ENCODE results near the gene EXOSC2.

The EXOSC2 gene

DNA sequence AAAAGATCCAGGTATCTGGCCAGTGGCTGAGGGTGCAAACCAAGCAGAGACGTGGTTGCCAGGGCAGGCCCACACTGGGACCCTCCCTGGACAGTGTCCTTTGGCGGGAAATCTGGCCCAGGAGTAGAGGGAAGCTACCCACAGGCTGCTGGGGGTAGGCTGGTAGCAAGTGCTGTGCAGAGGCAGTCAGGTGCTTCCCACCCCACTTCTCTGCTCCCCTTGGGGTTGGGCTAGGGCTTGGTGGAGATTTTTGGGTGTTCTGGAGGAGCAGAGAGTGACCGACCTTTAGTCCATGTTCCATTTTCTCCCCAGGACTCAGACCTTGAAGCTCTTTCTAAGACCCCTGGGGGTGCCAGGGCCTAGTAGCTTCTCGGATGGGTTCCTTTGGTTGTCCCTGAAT, 23.6 kb upstream of the EXOSC2 start:
- H3K4me3 ChIP-seq (replicated peaks; ENCODE audit: low read depth, low read length) = no peak overlapping the region
- no peaks in the 10 kb centered on the region for H3K36me3 ChIP-seq (ENCODE audit: control insufficient read depth, insufficient read depth, low read length)
- no peak for DNase-seq (ENCODE audit: extremely low read depth, insufficient read length)
- peaks cover 1% of the 10 kb centered on the region for H3K27me3 ChIP-seq (replicated peaks; ENCODE audit: control insufficient read depth, insufficient read depth, low read length)
- TF ChIP-seq, protein P1, sequence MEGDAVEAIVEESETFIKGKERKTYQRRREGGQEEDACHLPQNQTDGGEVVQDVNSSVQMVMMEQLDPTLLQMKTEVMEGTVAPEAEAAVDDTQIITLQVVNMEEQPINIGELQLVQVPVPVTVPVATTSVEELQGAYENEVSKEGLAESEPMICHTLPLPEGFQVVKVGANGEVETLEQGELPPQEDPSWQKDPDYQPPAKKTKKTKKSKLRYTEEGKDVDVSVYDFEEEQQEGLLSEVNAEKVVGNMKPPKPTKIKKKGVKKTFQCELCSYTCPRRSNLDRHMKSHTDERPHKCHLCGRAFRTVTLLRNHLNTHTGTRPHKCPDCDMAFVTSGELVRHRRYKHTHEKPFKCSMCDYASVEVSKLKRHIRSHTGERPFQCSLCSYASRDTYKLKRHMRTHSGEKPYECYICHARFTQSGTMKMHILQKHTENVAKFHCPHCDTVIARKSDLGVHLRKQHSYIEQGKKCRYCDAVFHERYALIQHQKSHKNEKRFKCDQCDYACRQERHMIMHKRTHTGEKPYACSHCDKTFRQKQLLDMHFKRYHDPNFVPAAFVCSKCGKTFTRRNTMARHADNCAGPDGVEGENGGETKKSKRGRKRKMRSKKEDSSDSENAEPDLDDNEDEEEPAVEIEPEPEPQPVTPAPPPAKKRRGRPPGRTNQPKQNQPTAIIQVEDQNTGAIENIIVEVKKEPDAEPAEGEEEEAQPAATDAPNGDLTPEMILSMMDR (IDR thresholded peaks at IDR 0.05; ENCODE audit: insufficient read depth, low read length, poor library complexity, severe bottlenecking) = no peak

DNA sequence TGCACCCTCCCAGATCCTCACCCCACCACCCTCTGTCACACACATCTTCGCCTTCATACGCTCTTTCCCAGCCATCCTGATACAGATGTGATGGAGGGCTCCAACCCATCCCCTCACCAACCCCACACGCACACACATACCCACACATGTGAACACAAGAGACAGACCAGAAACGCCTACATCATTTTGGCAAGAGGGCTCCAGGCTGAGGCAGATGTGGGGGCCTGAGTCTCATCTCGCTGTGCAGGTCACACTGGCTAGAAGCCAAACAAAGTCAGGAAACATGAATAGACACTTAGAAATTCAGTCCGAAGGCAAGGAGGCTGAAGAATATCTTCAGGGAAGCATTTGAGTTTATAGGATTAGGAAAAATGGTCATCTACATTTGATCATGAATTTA, 22.9 kb upstream of the EXOSC2 start:
- Histone ChIP-seq H3K4me3 (replicated peaks; ENCODE audit: low read depth, low read length) (no peak overlapping the region), H3K27me3 (replicated peaks; ENCODE audit: control insufficient read depth, insufficient read depth, low read length) (peaks cover 1% of the 10 kb centered on the region), H3K36me3 (ENCODE audit: control insufficient read depth, insufficient read depth, low read length) (no peaks in the 10 kb centered on the region)
- no peak for DNase-seq (ENCODE audit: extremely low read depth, insufficient read length)
- TF ChIP-seq, protein P1 (IDR thresholded peaks at IDR 0.05; ENCODE audit: insufficient read depth, low read length, poor library complexity, severe bottlenecking) = no peak

DNA sequence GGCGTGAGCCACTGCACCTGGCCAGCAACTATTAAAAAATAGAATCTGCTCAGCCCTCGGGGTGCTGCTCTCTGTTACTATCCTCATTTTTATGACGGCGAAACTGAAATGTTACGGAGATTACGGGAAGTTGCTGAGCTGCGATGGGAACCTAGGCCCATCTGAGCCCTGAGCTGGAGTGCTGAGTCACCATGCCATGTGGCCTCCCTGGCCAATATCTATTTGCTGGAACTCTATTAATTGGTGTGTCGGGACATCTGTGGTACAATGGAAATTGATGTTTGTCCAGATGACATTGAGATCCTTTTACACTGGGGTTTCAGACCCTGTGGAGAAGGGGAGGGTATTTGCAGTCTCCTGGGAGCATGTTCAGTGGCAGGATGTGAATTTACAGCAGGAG, 21.1 kb upstream of the EXOSC2 start:
- TF ChIP-seq, protein P1 (IDR thresholded peaks at IDR 0.05; ENCODE audit: insufficient read depth, low read length, poor library complexity, severe bottlenecking) = no peak
- H3K27me3 ChIP-seq (replicated peaks; ENCODE audit: control insufficient read depth, insufficient read depth, low read length) = peaks cover under 1% of the 10 kb centered on the region
- H3K36me3 ChIP-seq (ENCODE audit: control insufficient read depth, insufficient read depth, low read length) = no peaks in the 10 kb centered on the region
- no peak for DNase-seq (ENCODE audit: extremely low read depth, insufficient read length)
- H3K4me3 ChIP-seq (replicated peaks; ENCODE audit: low read depth, low read length) = no peak overlapping the region

DNA sequence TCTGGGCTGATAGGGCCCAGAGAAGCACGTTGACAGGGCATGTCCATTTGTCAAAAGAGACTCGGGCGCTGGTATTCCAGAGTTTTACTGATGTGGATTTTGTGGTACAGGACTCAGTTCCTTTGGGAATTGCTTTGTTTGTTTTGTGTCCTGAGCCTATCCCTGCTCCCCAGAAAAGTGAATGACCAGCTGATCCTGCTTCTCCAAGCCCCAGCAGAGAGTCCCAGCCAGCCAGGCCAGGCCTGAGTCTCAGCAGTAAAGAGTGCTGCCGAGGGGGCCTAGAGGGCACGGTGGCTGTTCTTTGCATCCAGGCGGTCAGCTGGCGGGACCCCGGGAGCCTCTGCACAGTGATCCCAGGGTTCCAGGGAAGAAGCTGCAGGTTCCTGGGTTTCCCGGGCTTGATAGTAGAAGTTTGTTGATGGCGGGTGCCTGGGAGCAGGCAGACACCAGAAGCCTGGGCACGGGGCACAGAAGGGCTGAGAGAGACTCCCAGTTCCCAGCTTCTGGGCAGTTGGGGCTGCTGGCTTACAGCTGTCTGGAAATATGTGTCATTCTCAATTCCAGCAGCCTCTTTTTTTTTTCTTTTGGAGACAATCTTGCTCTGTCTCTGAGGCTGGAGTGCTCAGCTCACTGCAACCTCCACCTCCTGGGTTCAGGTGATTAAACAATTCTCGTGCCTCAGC, 20.5 kb upstream of the EXOSC2 start:
- no peak for DNase-seq (ENCODE audit: extremely low read depth, insufficient read length)
- TF ChIP-seq, protein P1 (IDR thresholded peaks at IDR 0.05; ENCODE audit: insufficient read depth, low read length, poor library complexity, severe bottlenecking) = no peak

DNA sequence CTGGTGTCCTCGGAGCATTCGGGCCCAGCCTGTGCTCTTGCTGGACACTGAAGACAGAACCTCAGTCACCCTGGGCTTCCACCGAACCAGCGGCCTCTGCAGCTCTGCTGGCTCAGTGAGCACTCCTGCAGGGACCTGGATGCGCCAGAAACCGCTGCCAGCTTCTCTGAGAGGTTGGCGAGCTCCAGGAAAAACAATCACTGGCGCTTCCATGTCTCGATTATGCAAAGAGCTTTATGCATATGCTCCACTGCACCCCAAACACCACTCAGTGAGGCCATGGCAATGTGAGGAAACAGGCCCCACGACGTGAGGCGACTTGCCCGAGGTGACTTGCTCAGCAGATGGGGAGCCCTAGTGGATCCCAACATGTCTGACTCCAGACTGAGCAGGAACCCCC, 18.2 kb upstream of the EXOSC2 start:
- H3K27me3 ChIP-seq (replicated peaks; ENCODE audit: control insufficient read depth, insufficient read depth, low read length) = no peaks in the 10 kb centered on the region; the same call in 1 of the 2 replicates
- DNase-seq (ENCODE audit: extremely low read depth, insufficient read length) = no peak

More for the DNA sequence above, 20.5 kb upstream of the EXOSC2 start:
- Histone ChIP-seq H3K4me3 (replicated peaks; ENCODE audit: low read depth, low read length) (no peak overlapping the region), H3K27me3 (replicated peaks; ENCODE audit: control insufficient read depth, insufficient read depth, low read length) (no peaks in the 10 kb centered on the region; the same call in none of the 2 replicates), H3K36me3 (ENCODE audit: control insufficient read depth, insufficient read depth, low read length) (no peaks in the 10 kb centered on the region)

More for the DNA sequence above, 18.2 kb upstream of the EXOSC2 start:
- H3K36me3 ChIP-seq (ENCODE audit: control insufficient read depth, insufficient read depth, low read length) = no peaks in the 10 kb centered on the region
- TF ChIP-seq, protein P1 (IDR thresholded peaks at IDR 0.05; ENCODE audit: insufficient read depth, low read length, poor library complexity, severe bottlenecking) = no peak
- no peak overlapping the region for H3K4me3 ChIP-seq (replicated peaks; ENCODE audit: low read depth, low read length)

All from GM06990 (cell line).